IMR-90 (cell line): ENCODE measurements around the gene PPFIA1. TPM values are rescaled to one million over a fixed set of nuclear protein-coding genes. Genes with fewer than 3 reads are reported as not detected.

ENCODE experiments used
- ATAC-seq: fragments of 200-7000 bp; cut with Tn5 transposase; 2 replicates; pipeline ENCODE4 v1.9.1; 2020; ENCODE audit warnings: low read depth, mild to moderate bottlenecking, moderate library complexity
- BruUV-seq: library from RNA; stranded (reverse); fragments of 400-500 nt; replicated peaks from 2 replicates; lab custom pipeline; 2021; lab: Mats Ljungman, UMichigan
- CTCF ChIA-PET: fragments of 300-600 bp; formaldehyde crosslinking; extraction: SDS; loops from one replicate; lab custom pipeline; 2021; ENCODE audit warnings: antibody characterized with exemption; lab: Yijun Ruan, JAX
- POLR2A ChIA-PET: fragments of 300-600 bp; sonication (Branson Sonifier 250); formaldehyde crosslinking; loops from one replicate; lab custom pipeline; 2022; ENCODE audit warnings: antibody characterized with exemption; ENCODE audit not compliant: unreplicated experiment; lab: Charles Lee
- DNase-seq: peaks from one replicate; pipeline ENCODE4 v3.0.0; 2013
- H2AFZ ChIP-seq: replicated peaks from 2 replicates; pipeline ENCODE3; 2013; ENCODE audit warnings: low read length, mild to moderate bottlenecking; ENCODE audit not compliant: poor library complexity
- H2AK5ac ChIP-seq: 2 replicates; pipeline ENCODE4 v1.6.1; 2013; ENCODE audit warnings: low read depth, low read length, inconsistent platforms
- H2AK9ac ChIP-seq: replicated peaks from 2 replicates; pipeline ENCODE3; 2013; ENCODE audit warnings: mild to moderate bottlenecking, low read depth, low read length, moderate library complexity; ENCODE audit not compliant: poor library complexity
- H2BK120ac ChIP-seq: 2 replicates; pipeline ENCODE4 v1.6.1; 2013; ENCODE audit warnings: low read depth, low read length, inconsistent platforms
- H2BK15ac ChIP-seq: 3 replicates; pipeline ENCODE4 v1.6.1; 2013; ENCODE audit warnings: low read depth, low read length, inconsistent platforms
- H2BK20ac ChIP-seq: 2 replicates; pipeline ENCODE4 v1.6.1; 2013; ENCODE audit warnings: low read depth, mild to moderate bottlenecking, inconsistent platforms, low read length, moderate library complexity
- H2BK5ac ChIP-seq: 2 replicates; pipeline ENCODE4 v1.6.1; 2013; ENCODE audit warnings: mild to moderate bottlenecking, low read depth, low read length, inconsistent platforms; ENCODE audit not compliant: poor library complexity, severe bottlenecking
- H3K14ac ChIP-seq: replicated peaks from 2 replicates; pipeline ENCODE4 v1.6.1; 2013; ENCODE audit warnings: low read depth, low read length, inconsistent platforms
- H3K18ac ChIP-seq: 2 replicates; pipeline ENCODE4 v1.6.1; 2013; ENCODE audit warnings: low read depth, low read length, control low read depth
- H3K23ac ChIP-seq: 2 replicates; pipeline ENCODE4 v1.6.1; 2013; ENCODE audit warnings: low read depth, low read length, inconsistent platforms
- H3K27ac ChIP-seq: 2 replicates; pipeline ENCODE4 v1.5.1; 2013; ENCODE audit warnings: mild to moderate bottlenecking, control low read depth, low read length; ENCODE audit not compliant: insufficient read depth
- H3K27me3 ChIP-seq: 2 replicates; pipeline ENCODE4 v1.6.1; 2013; ENCODE audit warnings: low read length; ENCODE audit not compliant: control insufficient read depth, insufficient read depth
- H3K36me3 ChIP-seq: 2 replicates; pipeline ENCODE4 v1.6.1; 2013; ENCODE audit warnings: low read length, mixed read lengths; ENCODE audit not compliant: control insufficient read depth, insufficient read depth
- H3K4ac ChIP-seq: 2 replicates; pipeline ENCODE4 v1.6.1; 2013; ENCODE audit warnings: low read depth, low read length, inconsistent platforms
- H3K4me1 ChIP-seq: 2 replicates; pipeline ENCODE4 v1.6.1; 2013; ENCODE audit warnings: low read length, mixed read lengths; ENCODE audit not compliant: control insufficient read depth, insufficient read depth
- H3K4me2 ChIP-seq: 2 replicates; pipeline ENCODE4 v1.6.1; 2013; ENCODE audit warnings: low read depth, mild to moderate bottlenecking, control low read depth, low read length, moderate library complexity
- H3K4me3 ChIP-seq: 2 replicates; pipeline ENCODE4 v1.5.1; 2013; ENCODE audit warnings: low read depth, mild to moderate bottlenecking, control low read depth, low read length, moderate library complexity; ENCODE audit not compliant: insufficient read depth
- H3K56ac ChIP-seq: 2 replicates; pipeline ENCODE4 v1.6.1; 2013; ENCODE audit warnings: low read length, inconsistent platforms; ENCODE audit not compliant: insufficient read depth; ENCODE audit errors: extremely low read depth
- H3K79me1 ChIP-seq, 2 experiments: 2 replicates each; pipeline ENCODE4 v1.6.1; 2013; ENCODE audit warnings: low read length in 2 of 2, inconsistent platforms in 1 of 2, low read depth in 1 of 2
- H3K9ac ChIP-seq: 2 replicates; pipeline ENCODE4 v1.6.1; 2013; ENCODE audit warnings: low read depth, low read length, control low read depth
- H3K9me1 ChIP-seq: 2 replicates; pipeline ENCODE4 v1.6.1; 2013; ENCODE audit warnings: low read length, inconsistent platforms; ENCODE audit not compliant: insufficient read depth
- H3K9me3 ChIP-seq: 2 replicates; pipeline ENCODE4 v1.6.1; 2013; ENCODE audit warnings: low read length; ENCODE audit not compliant: control insufficient read depth, insufficient read depth
- H4K20me1 ChIP-seq: 2 replicates; pipeline ENCODE4 v1.6.1; 2013; ENCODE audit warnings: low read length, inconsistent platforms; ENCODE audit not compliant: insufficient read depth
- H4K5ac ChIP-seq: 2 replicates; pipeline ENCODE4 v1.6.1; 2013; ENCODE audit warnings: mild to moderate bottlenecking, low read depth, low read length, control low read depth
- H4K8ac ChIP-seq, 2 experiments: 2 replicates each; pipeline ENCODE4 v1.6.1; 2013; ENCODE audit warnings: low read depth in 2 of 2, low read length in 2 of 2, control low read depth in 1 of 2, inconsistent platforms in 1 of 2
- H4K91ac ChIP-seq: 2 replicates; pipeline ENCODE4 v1.6.1; 2013; ENCODE audit warnings: low read depth, low read length, inconsistent platforms; ENCODE audit not compliant: insufficient read depth
- BHLHE40 ChIP-seq: fragments of 150-350 bp; IDR thresholded peaks from 2 replicates; pipeline ENCODE4 v1.6.1; 2016; ENCODE audit warnings: mild to moderate bottlenecking, low read depth, low read length
- CHD1 ChIP-seq: IDR thresholded peaks from 2 replicates; pipeline ENCODE4 v1.6.1; 2012; ENCODE audit warnings: low read depth, low read length, improper control_type of control experiment
- CTCF ChIP-seq: conservative IDR thresholded peaks from 2 replicates; pipeline ENCODE4 v1.5.1; 2012; ENCODE audit warnings: mild to moderate bottlenecking, low read depth, low read length, improper control_type of control experiment
- FOS ChIP-seq: fragments of 150-350 bp; IDR thresholded peaks from 2 replicates; pipeline ENCODE4 v1.6.1; 2016; ENCODE audit warnings: low read depth, low read length
- POLR2A ChIP-seq: IDR thresholded peaks from 2 replicates; pipeline ENCODE4 v1.6.1; 2012; ENCODE audit warnings: mild to moderate bottlenecking, low read depth, low read length
- RCOR1 ChIP-seq: IDR thresholded peaks from 2 replicates; pipeline ENCODE4 v1.6.1; 2012; ENCODE audit warnings: mild to moderate bottlenecking, low read length, improper control_type of control experiment; ENCODE audit not compliant: insufficient replicate concordance
- WGBS, 2 experiments: methylation state at CpG; one replicate each; pipeline versions ENCODE4 v1.1.5 to v1.1.7; 2013; ENCODE audit warnings: missing lambda C conversion rate in 2 of 2; ENCODE audit not compliant: insufficient read length in 1 of 2; ENCODE audit errors: extremely low coverage in 2 of 2; 5-methylcytosine and 5-hydroxymethylcytosine counted together
- dilution Hi-C: fragments of 300-500 bp; cut with HindIII; formaldehyde crosslinking; loops from one replicate; pipeline ENCODE4 v1.14.3; 2018; ENCODE audit warnings: low sequenced_read_pairs; ENCODE audit not compliant: unreplicated experiment
- in situ Hi-C: fragments of 300-500 bp; cut with MboI; formaldehyde crosslinking; loops from 3 replicates; pipeline ENCODE4 v1.14.3; 2019; ENCODE audit warnings: low sequenced_read_pairs, inconsistent platforms, mixed read lengths
- intact Hi-C: fragments of 100-400 bp; cut with micrococcal nuclease; formaldehyde crosslinking; loops from 2 replicates; pipeline ENCODE4 v1.10.0; 2022
- polyA plus RNA-seq, 3 experiments: library from polyadenylated mRNA; depleted of rRNA; stranded (reverse); fragments of >200 nt; gene quantifications; 2 replicates each; pipeline ENCODE4 v1.2.3, GENCODE V29; 2012; ENCODE audit warnings: low replicate concordance in 1 of 3
- total RNA-seq: library from RNA; depleted of rRNA; stranded (reverse); fragments of >200 nt; gene quantifications from 2 replicates; pipeline ENCODE4 v1.2.3, GENCODE V29; 2012
- TF ChIP-seq, protein P1 (sequence below): fragments of 150-350 bp; IDR thresholded peaks from 2 replicates; pipeline ENCODE4 v1.6.1; 2016; ENCODE audit warnings: low read depth, mild to moderate bottlenecking, low read length, moderate library complexity, borderline replicate concordance

Gene PPFIA1
- total and polyA plus RNA-seq, 2 of the 4 experiments (the other 2 are of a cell fraction) = 25.6 to 37.2 TPM

- Histone ChIP-seq H3K4ac (no peak overlapping the region), H4K8ac (no peak overlapping the region), H3K56ac (no peak overlapping the region), H3K79me1 (peaks cover 1 to 26% of the 10 kb centered on the region in 2 experiments), H3K9me3 (no peaks in the 10 kb centered on the region), H3K18ac (no peak overlapping the region), H4K91ac (no peak overlapping the region), H3K14ac (no peak overlapping the region), H3K23ac (no peak overlapping the region), H2AFZ (no peak overlapping the region), H3K4me2 (no peak overlapping the region), H3K27ac (no peak overlapping the region), H4K5ac (no peak overlapping the region), H2BK20ac (no peak overlapping the region), H3K9me1 (peaks cover 14% of the 10 kb centered on the region), H2AK9ac (no peak overlapping the region), H2BK15ac (no peak overlapping the region), H4K20me1 (peaks cover 8% of the 10 kb centered on the region), H2BK120ac (no peak overlapping the region), H3K4me3 (no peak overlapping the region), H3K9ac (no peak overlapping the region), H2AK5ac (no peak overlapping the region), H3K36me3 (peaks cover 27% of the 10 kb centered on the region), H2BK5ac (no peak overlapping the region), H3K27me3 (no peaks in the 10 kb centered on the region), H3K4me1 (peaks cover 12% of the 10 kb centered on the region)
- ChIA-PET CTCF (interaction anchor here (0.8 kb wide), 1 partner anchor 165 kb away, joined by 3 read pairs; no protein-coding TSS in a partner anchor), POLR2A (no interaction called here)
- no TSS peak for BruUV-seq
- dilution Hi-C loops (no loop called here), intact Hi-C loops (no loop called here), in situ Hi-C loops (no loop called here)
- no peak for TF ChIP-seq BHLHE40
- no peak for TF ChIP-seq FOS
- 0 out of 2 replicates have a peak, but pooled peaks have one; percentile 8 for TF ChIP-seq CTCF
- TF ChIP-seq, protein P1, sequence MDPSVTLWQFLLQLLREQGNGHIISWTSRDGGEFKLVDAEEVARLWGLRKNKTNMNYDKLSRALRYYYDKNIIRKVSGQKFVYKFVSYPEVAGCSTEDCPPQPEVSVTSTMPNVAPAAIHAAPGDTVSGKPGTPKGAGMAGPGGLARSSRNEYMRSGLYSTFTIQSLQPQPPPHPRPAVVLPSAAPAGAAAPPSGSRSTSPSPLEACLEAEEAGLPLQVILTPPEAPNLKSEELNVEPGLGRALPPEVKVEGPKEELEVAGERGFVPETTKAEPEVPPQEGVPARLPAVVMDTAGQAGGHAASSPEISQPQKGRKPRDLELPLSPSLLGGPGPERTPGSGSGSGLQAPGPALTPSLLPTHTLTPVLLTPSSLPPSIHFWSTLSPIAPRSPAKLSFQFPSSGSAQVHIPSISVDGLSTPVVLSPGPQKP = no peak
- TF ChIP-seq POLR2A = no peak
- no peak for TF ChIP-seq CHD1
- no peak for TF ChIP-seq RCOR1
- no peak for ATAC-seq
- DNase-seq = no peak
- WGBS, 2 experiments = 100% methylated on average over 4 of the region's 9 CpGs; no CpG with 5 or more reads in 1 of the 2 experiments
Measured at GRCh38 chr11:70378506-70379134, 108.1 kb downstream of the PPFIA1 start.
